WERI-Rb-1 (cell line): ENCODE measurements around the gene MAGOH.

Experiments
- DNase-seq: peaks from one replicate; pipeline ENCODE4 v3.0.0-alpha.2; 2020
- H3K27ac ChIP-seq: fragments of 250-450 bp; sonication (Bioruptor Pico); 2 replicates; pipeline ENCODE4 v1.5.1; 2020; ENCODE audit warnings: mild to moderate bottlenecking, moderate library complexity
- H3K27me3 ChIP-seq: fragments of 250-450 bp; sonication (Bioruptor Pico); 2 replicates; pipeline ENCODE4 v1.5.1; 2021; ENCODE audit warnings: mild to moderate bottlenecking, low read depth, moderate library complexity; ENCODE audit not compliant: insufficient read depth, severe bottlenecking
- H3K36me3 ChIP-seq: fragments of 250-450 bp; sonication (Bioruptor Pico); 2 replicates; pipeline ENCODE4 v1.5.1; 2020; ENCODE audit warnings: mild to moderate bottlenecking, moderate library complexity
- H3K4me3 ChIP-seq: 2 replicates; pipeline ENCODE4 v1.5.1; 2011; ENCODE audit warnings: low read depth, mild to moderate bottlenecking, control low read depth, low read length
- H3K9me3 ChIP-seq: fragments of 250-450 bp; sonication (Bioruptor Pico); 2 replicates; pipeline ENCODE4 v1.5.1; 2021; ENCODE audit warnings: mild to moderate bottlenecking, moderate library complexity; ENCODE audit not compliant: severe bottlenecking
- TF ChIP-seq, protein P1 (sequence below): IDR thresholded peaks from 2 replicates; pipeline ENCODE4 v1.5.1; 2011; ENCODE audit warnings: low read depth, mild to moderate bottlenecking, control low read depth, inconsistent platforms, low read length

MAGOH gene

DNA sequence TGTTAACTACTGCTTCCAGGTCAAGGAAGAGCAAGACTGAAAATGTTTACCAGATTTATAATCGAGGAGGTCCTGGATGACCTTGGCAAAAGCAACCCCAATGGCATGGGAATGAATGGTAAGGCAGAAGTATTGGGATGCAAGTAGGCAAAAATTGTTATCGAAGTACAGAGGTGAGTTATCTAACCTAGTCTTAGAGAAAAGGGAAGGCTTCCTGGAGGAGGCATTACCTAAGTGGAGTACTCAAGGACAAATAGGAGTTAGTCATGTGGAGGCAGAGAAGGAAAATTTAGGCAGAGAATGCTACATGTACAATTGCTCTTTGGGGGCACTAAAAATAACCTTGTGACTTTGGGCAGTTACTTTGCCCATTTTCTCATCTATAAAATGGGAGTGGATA is 3.5 kb upstream of the MAGOH start:
- TF ChIP-seq, protein P1, sequence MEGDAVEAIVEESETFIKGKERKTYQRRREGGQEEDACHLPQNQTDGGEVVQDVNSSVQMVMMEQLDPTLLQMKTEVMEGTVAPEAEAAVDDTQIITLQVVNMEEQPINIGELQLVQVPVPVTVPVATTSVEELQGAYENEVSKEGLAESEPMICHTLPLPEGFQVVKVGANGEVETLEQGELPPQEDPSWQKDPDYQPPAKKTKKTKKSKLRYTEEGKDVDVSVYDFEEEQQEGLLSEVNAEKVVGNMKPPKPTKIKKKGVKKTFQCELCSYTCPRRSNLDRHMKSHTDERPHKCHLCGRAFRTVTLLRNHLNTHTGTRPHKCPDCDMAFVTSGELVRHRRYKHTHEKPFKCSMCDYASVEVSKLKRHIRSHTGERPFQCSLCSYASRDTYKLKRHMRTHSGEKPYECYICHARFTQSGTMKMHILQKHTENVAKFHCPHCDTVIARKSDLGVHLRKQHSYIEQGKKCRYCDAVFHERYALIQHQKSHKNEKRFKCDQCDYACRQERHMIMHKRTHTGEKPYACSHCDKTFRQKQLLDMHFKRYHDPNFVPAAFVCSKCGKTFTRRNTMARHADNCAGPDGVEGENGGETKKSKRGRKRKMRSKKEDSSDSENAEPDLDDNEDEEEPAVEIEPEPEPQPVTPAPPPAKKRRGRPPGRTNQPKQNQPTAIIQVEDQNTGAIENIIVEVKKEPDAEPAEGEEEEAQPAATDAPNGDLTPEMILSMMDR = no peak
- Histone ChIP-seq H3K9me3 (no peaks in the 10 kb centered on the region), H3K36me3 (peaks cover 18% of the 10 kb centered on the region), H3K4me3 (no peak overlapping the region), H3K27ac (no peak overlapping the region), H3K27me3 (no peaks in the 10 kb centered on the region)
- no peak for DNase-seq

DNA sequence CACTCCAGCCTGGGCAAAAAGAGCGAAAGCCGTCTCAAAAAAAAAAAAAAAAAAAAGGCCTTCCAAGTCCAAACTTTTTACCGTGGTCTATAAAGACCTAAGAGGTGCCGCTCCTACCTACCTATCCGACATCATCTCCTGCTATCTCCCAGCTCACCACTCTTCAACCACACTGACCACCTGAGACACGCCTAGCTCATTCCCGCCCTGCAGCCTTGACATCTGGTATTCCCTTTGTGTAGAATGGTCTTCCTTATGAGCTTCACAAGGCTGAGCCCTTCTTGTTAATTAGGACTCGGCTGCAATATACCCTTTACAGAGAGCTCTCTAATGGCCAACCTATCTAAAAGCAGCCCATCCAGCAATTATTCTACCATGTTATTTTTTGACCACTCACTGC is 680 bp downstream of the MAGOH start:
- DNase-seq = no peak
- Histone ChIP-seq H3K4me3 (peak overlapping the region; percentile 100), H3K36me3 (peaks cover 37% of the 10 kb centered on the region), H3K9me3 (no peaks in the 10 kb centered on the region), H3K27ac (peak overlapping the region; percentile 72), H3K27me3 (no peaks in the 10 kb centered on the region)
- TF ChIP-seq, protein P1 = no peak

DNA sequence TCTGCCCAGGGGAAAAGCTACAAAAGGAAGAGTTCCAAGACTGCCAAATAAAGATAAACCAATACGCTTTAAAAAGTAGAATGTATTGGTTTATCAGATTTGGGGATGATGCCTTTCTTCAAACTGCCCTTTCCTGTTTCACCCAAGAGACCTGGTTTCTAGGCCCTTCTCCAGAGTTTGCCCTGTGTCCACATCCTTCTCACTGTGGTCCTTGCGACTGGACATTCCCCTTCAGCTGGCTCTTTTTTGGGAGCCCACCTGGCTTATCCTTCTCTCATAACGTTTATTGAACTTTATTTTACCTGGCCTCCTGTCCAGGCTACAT is 17.4 kb downstream of the MAGOH start:
- Histone ChIP-seq H3K27ac (peak overlapping the region; percentile 86), H3K4me3 (peak overlapping the region; percentile 88), H3K27me3 (no peaks in the 10 kb centered on the region), H3K9me3 (no peaks in the 10 kb centered on the region), H3K36me3 (peaks cover 28% of the 10 kb centered on the region)
- DNase-seq = no peak
- TF ChIP-seq, protein P1 = no peak

DNA sequence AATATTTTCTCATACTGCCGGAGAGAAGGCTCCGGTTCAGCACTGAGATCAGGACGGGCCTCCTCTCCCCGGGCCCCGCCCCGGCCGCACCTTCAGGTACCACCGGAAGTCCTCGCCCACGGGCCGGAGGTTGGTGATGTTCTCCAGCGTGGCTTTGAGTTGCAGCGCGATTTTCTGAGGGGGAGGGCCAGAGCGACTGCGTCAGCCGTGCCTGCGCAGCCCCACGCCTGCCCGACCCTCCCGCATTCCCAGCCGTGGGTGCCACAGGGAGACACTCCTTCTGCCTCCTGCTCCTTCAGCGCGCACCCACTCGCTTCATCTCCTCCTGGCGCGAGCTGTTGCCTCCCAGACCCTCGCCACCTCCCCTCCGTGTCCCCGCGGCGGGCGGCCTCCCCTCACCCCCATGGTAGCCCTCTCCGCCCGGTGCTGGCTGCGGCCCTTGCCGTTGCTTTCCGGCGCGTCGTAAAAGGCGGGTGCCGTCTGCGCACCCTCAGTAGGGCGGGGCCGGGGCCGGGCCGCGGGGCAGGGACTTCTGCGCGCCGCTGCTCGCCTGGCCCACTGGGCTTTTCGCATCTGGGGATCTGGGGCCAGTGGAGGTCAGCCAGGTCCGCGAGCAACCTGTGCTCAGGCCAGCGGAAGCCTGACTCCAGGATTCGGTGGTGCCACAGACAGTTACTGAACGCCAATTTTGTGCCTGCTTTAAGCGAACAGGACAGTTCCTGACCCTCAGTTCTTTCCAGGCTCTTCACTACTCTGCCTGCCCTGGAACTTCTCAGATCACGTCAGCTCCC is 18.0 kb downstream of the MAGOH start, which contains the start of gene CZIB:
CZIB (minus strand) TSS at position 464 of the 791 bp plus-strand sequence; CDS start at position 405, 59 bp downstream.
- H3K27me3 ChIP-seq = no peaks in the 10 kb centered on the region
- H3K36me3 ChIP-seq = peaks cover 28% of the 10 kb centered on the region
- H3K4me3 ChIP-seq = peak within 1 kb of the TSS; percentile 88
- H3K9me3 ChIP-seq = no peaks in the 10 kb centered on the region
- H3K27ac ChIP-seq = peak within 1 kb of the TSS; percentile 86
- peak; percentile 95 for DNase-seq
- TF ChIP-seq, protein P1 = no peak

DNA sequence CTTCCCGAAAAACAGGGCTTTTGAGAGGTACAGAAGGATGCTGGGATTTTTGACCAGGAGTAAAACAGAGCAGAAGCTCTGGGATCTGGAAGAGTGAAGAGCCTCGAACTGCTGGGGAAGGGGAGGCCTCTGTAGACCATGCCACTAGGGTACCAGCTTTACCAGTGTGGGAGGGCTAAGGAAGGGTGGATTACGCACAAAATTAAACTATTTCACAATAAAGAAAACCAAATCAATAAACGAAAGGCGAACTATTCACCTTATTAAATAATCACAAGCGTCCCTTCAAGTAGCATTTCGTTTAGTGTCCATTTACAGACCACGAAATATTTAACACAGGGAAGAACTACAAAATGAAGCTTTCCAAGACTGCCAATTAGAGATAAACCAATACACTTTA is 18.6 kb downstream of the MAGOH start:
- DNase-seq = no peak
- H3K9me3 ChIP-seq = no peaks in the 10 kb centered on the region
- peak overlapping the region; percentile 88 for H3K4me3 ChIP-seq
- peaks cover 34% of the 10 kb centered on the region for H3K36me3 ChIP-seq
- TF ChIP-seq, protein P1 = no peak
- H3K27me3 ChIP-seq = no peaks in the 10 kb centered on the region
- H3K27ac ChIP-seq = peak overlapping the region; percentile 86

DNA sequence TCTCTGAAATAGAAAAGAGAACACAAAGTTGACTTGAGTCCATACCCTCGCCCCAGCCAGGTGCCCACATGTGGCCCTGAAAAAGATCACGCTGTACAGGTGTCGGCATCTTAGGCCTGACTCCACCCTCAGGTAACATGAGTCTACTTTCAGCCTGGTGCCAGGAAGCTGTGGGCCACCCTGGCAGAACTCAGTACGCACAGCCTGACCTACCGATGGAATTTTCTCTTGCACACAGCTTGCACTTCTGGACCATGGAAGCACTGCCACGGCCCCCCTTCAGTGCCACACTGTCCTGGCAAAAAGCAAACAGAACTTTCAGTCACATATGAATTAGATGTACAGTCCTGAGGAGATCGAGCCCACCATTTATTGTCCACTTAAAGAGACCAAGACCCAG is 20.1 kb downstream of the MAGOH start:
- TF ChIP-seq, protein P1 = no peak
- H3K27ac ChIP-seq = no peak overlapping the region
- H3K27me3 ChIP-seq = no peaks in the 10 kb centered on the region
- H3K9me3 ChIP-seq = no peaks in the 10 kb centered on the region
- H3K36me3 ChIP-seq = peaks cover 50% of the 10 kb centered on the region
- H3K4me3 ChIP-seq = no peak overlapping the region
- no peak for DNase-seq
